ENCODE data around the gene HUWE1.

GRCh38 chrX:53637479-53637878 is 49.0 kb downstream of the HUWE1 start:
- TF ChIP-seq, protein P1, sequence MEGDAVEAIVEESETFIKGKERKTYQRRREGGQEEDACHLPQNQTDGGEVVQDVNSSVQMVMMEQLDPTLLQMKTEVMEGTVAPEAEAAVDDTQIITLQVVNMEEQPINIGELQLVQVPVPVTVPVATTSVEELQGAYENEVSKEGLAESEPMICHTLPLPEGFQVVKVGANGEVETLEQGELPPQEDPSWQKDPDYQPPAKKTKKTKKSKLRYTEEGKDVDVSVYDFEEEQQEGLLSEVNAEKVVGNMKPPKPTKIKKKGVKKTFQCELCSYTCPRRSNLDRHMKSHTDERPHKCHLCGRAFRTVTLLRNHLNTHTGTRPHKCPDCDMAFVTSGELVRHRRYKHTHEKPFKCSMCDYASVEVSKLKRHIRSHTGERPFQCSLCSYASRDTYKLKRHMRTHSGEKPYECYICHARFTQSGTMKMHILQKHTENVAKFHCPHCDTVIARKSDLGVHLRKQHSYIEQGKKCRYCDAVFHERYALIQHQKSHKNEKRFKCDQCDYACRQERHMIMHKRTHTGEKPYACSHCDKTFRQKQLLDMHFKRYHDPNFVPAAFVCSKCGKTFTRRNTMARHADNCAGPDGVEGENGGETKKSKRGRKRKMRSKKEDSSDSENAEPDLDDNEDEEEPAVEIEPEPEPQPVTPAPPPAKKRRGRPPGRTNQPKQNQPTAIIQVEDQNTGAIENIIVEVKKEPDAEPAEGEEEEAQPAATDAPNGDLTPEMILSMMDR (IDR thresholded peaks at IDR 0.05), result no peak
- no peak for TF ChIP-seq EZH2 (IDR thresholded peaks at IDR 0.05; ENCODE audit: borderline replicate concordance, insufficient read depth, low read depth, low read length, poor library complexity, severe bottlenecking)
